HG03196 (cell line): ENCODE measurements around the gene TBXA2R.
"Not testable (repeated sequence)": the region's sequence is repeated elsewhere in the genome, so short reads cannot be mapped to it uniquely, and the experiment has no call there.

Experiments used
- ATAC-seq: cut with Tn5 transposase; IDR thresholded peaks from one replicate; pipeline ENCODE4 v1.9.1; 2021; ENCODE audit not compliant: unreplicated experiment

The TBXA2R gene

GRCh38 chr19:3606690-3607289 is at the start of gene TBXA2R:
Gene TBXA2R, minus strand, starts transcription at chr19:3606875. Its CDS starts 6,241 bp downstream, at chr19:3600634.
- ATAC-seq: no peak

- ATAC-seq: no peak
Observed at GRCh38 chr19:3656073-3656746, 49.5 kb upstream of the TBXA2R start.

- ATAC-seq: no peak
Observed at GRCh38 chr19:3655402-3656072, 48.9 kb upstream of the TBXA2R start.

- ATAC-seq: no peak
Observed at GRCh38 chr19:3653865-3654513, 47.3 kb upstream of the TBXA2R start.

GRCh38 chr19:3653081-3653795 is 46.6 kb upstream of the TBXA2R start:
- no peak for ATAC-seq

GRCh38 chr19:3652422-3652821 is 45.7 kb upstream of the TBXA2R start:
- no peak for ATAC-seq

GRCh38 chr19:3651684-3652083 is 45.0 kb upstream of the TBXA2R start:
- ATAC-seq: no peak

- ATAC-seq: no peak
Observed at GRCh38 chr19:3649888-3650287, 43.2 kb upstream of the TBXA2R start.

- no peak for ATAC-seq
Observed at GRCh38 chr19:3648037-3648905, 41.6 kb upstream of the TBXA2R start.

- not testable (repeated sequence) for ATAC-seq
Observed at GRCh38 chr19:3647102-3647501, 40.4 kb upstream of the TBXA2R start.

- no peak for ATAC-seq
Observed at GRCh38 chr19:3646336-3647092, 39.8 kb upstream of the TBXA2R start.

- ATAC-seq: no peak
Observed at GRCh38 chr19:3645726-3646125, 39.1 kb upstream of the TBXA2R start.

GRCh38 chr19:3645067-3645396 is 38.4 kb upstream of the TBXA2R start:
- no peak for ATAC-seq

GRCh38 chr19:3644351-3645066 is 37.8 kb upstream of the TBXA2R start:
- ATAC-seq: no peak

GRCh38 chr19:3643674-3644313 is 37.1 kb upstream of the TBXA2R start:
- ATAC-seq: no peak

- ATAC-seq: no peak
Observed at GRCh38 chr19:3642987-3643673, 36.5 kb upstream of the TBXA2R start.

- ATAC-seq: no peak
Observed at GRCh38 chr19:3642296-3642695, 35.6 kb upstream of the TBXA2R start.
